OCI-LY3 (cell line): ENCODE measurements around the gene CXCR5.
"Not testable (repeated sequence)": the region's sequence is repeated elsewhere in the genome, so short reads cannot be mapped to it uniquely, and the experiment has no call there.

Source experiments
- H2AFZ ChIP-seq: fragments of 200-600, 300-600 bp; shearing (Covaris generic); 2 replicates; pipeline ENCODE4 v1.6.0; 2014; ENCODE audit warnings: antibody characterized with exemption, low read depth, low read length
- H3K27ac ChIP-seq: fragments of 200-600, 300-600 bp; sonication (generic); 2 replicates; pipeline ENCODE4 v1.5.1; 2014; ENCODE audit warnings: mild to moderate bottlenecking, low read length, moderate library complexity, mixed read lengths
- H3K27me3 ChIP-seq: fragments of 200-600, 300-600 bp; sonication (generic); 2 replicates; pipeline ENCODE4 v1.6.1; 2014; ENCODE audit warnings: low read depth, low read length, mixed read lengths
- H3K36me3 ChIP-seq: fragments of 200-600, 300-600 bp; sonication (generic); replicated peaks from 2 replicates; pipeline ENCODE3; 2014; ENCODE audit warnings: low read depth, low read length, mixed read lengths
- H3K4me1 ChIP-seq: fragments of 300-600, 200-600 bp; sonication (generic); 2 replicates; pipeline ENCODE4 v1.6.1; 2014; ENCODE audit warnings: low read length, mixed read lengths
- H3K4me2 ChIP-seq: fragments of 200-600, 300-600 bp; sonication (generic); 2 replicates; pipeline ENCODE4 v1.6.1; 2014; ENCODE audit warnings: low read length, mixed read lengths
- H3K4me3 ChIP-seq: fragments of 300-600, 200-600 bp; sonication (generic); 2 replicates; pipeline ENCODE4 v1.5.1; 2014; ENCODE audit warnings: antibody characterized with exemption, mild to moderate bottlenecking, low read length, moderate library complexity
- H3K79me2 ChIP-seq: fragments of 300-600, 200-600 bp; shearing (Covaris generic); 2 replicates; pipeline ENCODE4 v1.6.1; 2014; ENCODE audit warnings: mild to moderate bottlenecking, low read length, mixed read lengths
- H3K9ac ChIP-seq: fragments of 300-600, 200-600 bp; shearing (Covaris generic); 2 replicates; pipeline ENCODE4 v1.6.0; 2014; ENCODE audit warnings: mild to moderate bottlenecking, low read length, moderate library complexity
- H3K9me3 ChIP-seq: fragments of 200-600, 300-600 bp; shearing (Covaris generic); 2 replicates; pipeline ENCODE4 v1.6.1; 2014; ENCODE audit warnings: low read length, mixed read lengths; ENCODE audit not compliant: insufficient read depth
- H4K20me1 ChIP-seq: fragments of 200-600, 300-600 bp; sonication (generic); 2 replicates; pipeline ENCODE4 v1.6.1; 2016; ENCODE audit warnings: low read length, mixed read lengths; ENCODE audit not compliant: insufficient read depth
- CTCF ChIP-seq: fragments of 200-600, 300-600 bp; sonication (generic); IDR thresholded peaks from 2 replicates; pipeline ENCODE4 v1.5.1; 2014; ENCODE audit warnings: antibody characterized with exemption, low read length, low read depth
- EZH2phosphoT487 ChIP-seq: fragments of 200-600 bp; shearing (Covaris generic); IDR thresholded peaks from 2 replicates; pipeline ENCODE4 v1.6.1; 2018; ENCODE audit warnings: antibody characterized with exemption, mixed run types, low read depth

The CXCR5 gene

DNA sequence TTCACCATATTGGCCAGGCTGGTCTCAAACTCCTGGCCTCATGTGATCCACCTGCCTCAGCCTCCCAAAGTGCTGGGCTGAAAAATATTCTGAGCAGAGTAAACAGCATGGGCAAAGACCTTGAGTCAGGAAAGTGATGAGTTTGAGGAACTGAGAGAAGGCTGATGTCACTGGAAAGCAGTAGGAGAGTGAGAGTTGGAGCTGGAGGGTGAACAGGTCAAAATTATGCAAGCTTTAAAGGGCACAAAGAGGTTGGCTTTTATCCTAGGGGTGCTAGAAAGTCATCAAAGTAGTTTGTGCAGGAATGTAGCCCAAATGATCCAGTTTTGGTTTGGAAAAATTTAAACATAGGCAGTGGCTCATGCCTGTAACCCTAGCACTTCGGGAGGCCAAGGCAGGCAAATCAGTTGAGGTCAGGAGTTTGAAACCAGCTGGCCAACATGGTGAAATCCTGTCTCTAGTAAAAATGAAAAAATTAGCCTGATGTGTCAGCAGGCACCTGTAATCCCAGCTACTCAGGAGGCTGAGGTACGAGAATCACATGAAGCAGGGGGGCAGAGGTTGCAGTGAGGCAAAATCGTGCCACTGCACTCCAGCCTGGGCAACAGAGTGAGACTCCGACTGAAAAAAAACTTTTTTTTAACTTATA is 44.7 kb upstream of the CXCR5 start:
- H2AFZ ChIP-seq, result no peak overlapping the region
- peak overlapping the region; percentile 96 for H3K27ac ChIP-seq
- H3K9me3 ChIP-seq, result no peaks in the 10 kb centered on the region
- H3K79me2 ChIP-seq, result no peaks in the 10 kb centered on the region
- H4K20me1 ChIP-seq, result no peaks in the 10 kb centered on the region
- peaks cover 68% of the 10 kb centered on the region for H3K4me1 ChIP-seq
- no peaks in the 10 kb centered on the region for H3K36me3 ChIP-seq
- H3K4me3 ChIP-seq, result peak overlapping the region; percentile 42
- H3K4me2 ChIP-seq, result peak overlapping the region; percentile 64
- no peak for TF ChIP-seq EZH2phosphoT487
- no peak for TF ChIP-seq CTCF
- peak overlapping the region; percentile 35; the same call in 1 of the 2 replicates for H3K9ac ChIP-seq
- H3K27me3 ChIP-seq, result no peaks in the 10 kb centered on the region

DNA sequence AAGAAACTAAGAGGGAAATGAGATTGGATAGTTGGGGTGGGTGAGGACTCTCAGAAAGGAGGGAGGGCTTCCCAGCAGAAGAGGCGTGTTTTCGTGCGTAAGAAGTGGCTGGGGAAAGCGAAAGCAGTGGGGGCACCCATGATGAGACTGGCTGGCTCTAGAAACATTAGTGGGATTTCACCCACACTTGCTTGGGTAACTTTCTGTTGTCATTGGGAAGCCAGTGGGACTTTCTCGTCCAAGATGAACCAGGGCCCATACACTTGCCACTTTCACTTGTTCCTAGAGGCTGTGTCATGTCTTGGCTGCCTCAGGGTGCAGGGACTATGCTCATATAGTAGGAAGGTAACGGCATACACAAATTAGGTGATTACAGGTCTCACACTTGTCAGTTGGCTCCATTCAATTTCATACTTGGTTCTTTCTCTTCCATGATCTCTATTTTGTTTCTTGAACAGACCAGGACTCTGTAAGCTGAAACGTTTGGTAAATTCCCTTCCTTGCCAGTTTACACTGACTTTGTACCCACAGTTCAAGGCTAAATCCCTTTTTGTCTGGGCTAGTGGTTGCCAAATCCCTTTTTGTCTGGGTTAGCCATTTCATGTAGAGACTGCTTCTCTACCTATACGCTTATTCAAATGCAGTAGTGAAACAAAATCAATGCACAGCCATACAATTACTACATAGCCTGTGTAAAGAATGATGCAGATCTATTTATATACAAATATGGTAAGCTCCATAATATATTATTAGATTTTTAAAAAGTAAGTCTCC is 42.0 kb upstream of the CXCR5 start:
- Histone ChIP-seq H3K4me2 (peak overlapping the region; percentile 79), H3K9ac (peak overlapping the region; percentile 75), H3K79me2 (no peaks in the 10 kb centered on the region)

GRCh38 chr11:118842369-118842768 is 41.3 kb upstream of the CXCR5 start:
- Histone ChIP-seq H3K9me3 (no peaks in the 10 kb centered on the region), H3K27me3 (no peaks in the 10 kb centered on the region), H3K4me1 (peaks cover 62% of the 10 kb centered on the region), H3K27ac (peak overlapping the region; percentile 92), H3K79me2 (no peaks in the 10 kb centered on the region), H3K36me3 (no peaks in the 10 kb centered on the region), H4K20me1 (no peaks in the 10 kb centered on the region), H3K4me3 (peak overlapping the region; percentile 74), H2AFZ (no peak overlapping the region), H3K9ac (peak overlapping the region; percentile 63), H3K4me2 (peak overlapping the region; percentile 79)
- no peak for TF ChIP-seq EZH2phosphoT487
- no peak for TF ChIP-seq CTCF

More for the DNA sequence above, 42.0 kb upstream of the CXCR5 start:
- Histone ChIP-seq H4K20me1 (no peaks in the 10 kb centered on the region), H3K9me3 (no peaks in the 10 kb centered on the region), H3K27ac (peak overlapping the region; percentile 92), H3K36me3 (no peaks in the 10 kb centered on the region), H2AFZ (no peak overlapping the region), H3K4me3 (peak overlapping the region; percentile 74), H3K27me3 (no peaks in the 10 kb centered on the region), H3K4me1 (peaks cover 62% of the 10 kb centered on the region)
- TF ChIP-seq CTCF (no peak), EZH2phosphoT487 (no peak)

DNA sequence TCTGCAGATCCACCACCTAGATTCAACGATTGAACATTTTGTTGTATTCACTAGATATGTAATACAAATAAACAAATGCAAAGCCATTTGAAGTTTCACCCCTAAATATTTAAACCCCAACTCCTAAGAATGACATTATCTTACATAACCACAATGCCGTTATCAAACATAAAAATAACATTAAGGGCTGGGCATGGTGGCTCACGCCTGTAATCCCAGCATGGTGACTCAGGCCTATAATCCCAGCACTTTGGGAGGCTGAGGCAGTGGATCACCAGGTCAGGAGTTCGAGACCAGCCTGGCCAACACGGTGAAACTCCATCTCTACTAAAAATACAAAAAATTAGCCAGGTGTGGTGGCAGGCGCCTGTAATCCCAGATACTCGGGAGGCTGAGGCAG is 40.8 kb upstream of the CXCR5 start:
- peak overlapping the region; percentile 92 for H3K27ac ChIP-seq
- peak overlapping the region; percentile 63; the same call in 1 of the 2 replicates for H3K9ac ChIP-seq
- not testable (repeated sequence) for H4K20me1 ChIP-seq, H3K9me3 ChIP-seq, H3K36me3 ChIP-seq, H2AFZ ChIP-seq, H3K27me3 ChIP-seq, H3K79me2 ChIP-seq
- H3K4me1 ChIP-seq, result peaks cover 58% of the 10 kb centered on the region
- peak overlapping the region; percentile 79 for H3K4me2 ChIP-seq
- peak overlapping the region; percentile 74; the same call in 1 of the 2 replicates for H3K4me3 ChIP-seq
